HUES64 (cell line): ENCODE data around the gene IPCEF1. TPM values are rescaled to one million over a fixed set of nuclear protein-coding genes. Genes with fewer than 3 reads are reported as not detected.

ENCODE experiments used
- H3K27ac ChIP-seq: 2 replicates; pipeline ENCODE4 v1.7.0; 2013; ENCODE audit warnings: low read depth, low read length, inconsistent platforms
- H3K27me3 ChIP-seq: 2 replicates; pipeline ENCODE4 v1.6.1; 2013; ENCODE audit warnings: mild to moderate bottlenecking, low read length; ENCODE audit not compliant: insufficient read depth
- H3K36me3 ChIP-seq: 2 replicates; pipeline ENCODE4 v1.6.1; 2013; ENCODE audit warnings: mild to moderate bottlenecking, low read length; ENCODE audit not compliant: insufficient read depth
- H3K4me1 ChIP-seq: 2 replicates; pipeline ENCODE4 v1.6.1; 2013; ENCODE audit warnings: mild to moderate bottlenecking, low read length, moderate library complexity; ENCODE audit not compliant: insufficient read depth
- H3K4me3 ChIP-seq: 2 replicates; pipeline ENCODE4 v1.5.1; 2013; ENCODE audit warnings: mild to moderate bottlenecking, low read length, moderate library complexity
- H3K9ac ChIP-seq: 2 replicates; pipeline ENCODE4 v1.6.1; 2013; ENCODE audit warnings: mild to moderate bottlenecking, low read depth, low read length
- H3K9me3 ChIP-seq: 2 replicates; pipeline ENCODE4 v1.6.1; 2013; ENCODE audit warnings: low read depth, low read length; ENCODE audit not compliant: insufficient read depth
- WGBS: fragments of 150-250, 120-280 bp; methylation state at CpG from one replicate; pipeline ENCODE4 v1.1.7; 2013; ENCODE audit warnings: missing lambda C conversion rate; 5-methylcytosine and 5-hydroxymethylcytosine counted together
- polyA plus RNA-seq, 2 experiments: library from polyadenylated mRNA; stranded (reverse); fragments of 50-300 nt; gene quantifications; one replicate each; pipeline ENCODE4 v1.2.3, GENCODE V29; 2013

The IPCEF1 gene, protein sequence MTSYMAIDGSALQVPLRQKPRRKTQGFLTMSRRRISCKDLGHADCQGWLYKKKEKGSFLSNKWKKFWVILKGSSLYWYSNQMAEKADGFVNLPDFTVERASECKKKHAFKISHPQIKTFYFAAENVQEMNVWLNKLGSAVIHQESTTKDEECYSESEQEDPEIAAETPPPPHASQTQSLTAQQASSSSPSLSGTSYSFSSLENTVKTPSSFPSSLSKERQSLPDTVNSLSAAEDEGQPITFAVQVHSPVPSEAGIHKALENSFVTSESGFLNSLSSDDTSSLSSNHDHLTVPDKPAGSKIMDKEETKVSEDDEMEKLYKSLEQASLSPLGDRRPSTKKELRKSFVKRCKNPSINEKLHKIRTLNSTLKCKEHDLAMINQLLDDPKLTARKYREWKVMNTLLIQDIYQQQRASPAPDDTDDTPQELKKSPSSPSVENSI
- 0.45 TPM for polyA plus RNA-seq (2013, experiment 1 of 2)
- 0.25 TPM for polyA plus RNA-seq (2013, experiment 2 of 2)

- H3K4me1 ChIP-seq = no peaks in the 10 kb centered on the region
- H3K9ac ChIP-seq = no peak within 1 kb of the TSS
- no peak within 1 kb of the TSS for H3K4me3 ChIP-seq
- no peaks in the 10 kb centered on the region for H3K36me3 ChIP-seq
- WGBS = 96% methylated on average over 3 of the region's 3 CpGs
- H3K27me3 ChIP-seq = no peaks in the 10 kb centered on the region
- H3K27ac ChIP-seq = no peak within 1 kb of the TSS
- H3K9me3 ChIP-seq = no peaks in the 10 kb centered on the region
Observed at GRCh38 chr6:154356690-154357089, at the start of gene IPCEF1. TSS of gene IPCEF1 (minus strand) at chr6:154356803. CDS start at chr6:154265947, 90,856 bp downstream.

- no peaks in the 10 kb centered on the region for H3K9me3 ChIP-seq
- peaks cover 11% of the 10 kb centered on the region for H3K4me1 ChIP-seq
- no peak overlapping the region for H3K4me3 ChIP-seq
- H3K9ac ChIP-seq = no peak overlapping the region
- peaks cover 12% of the 10 kb centered on the region; the same call in 1 of the 2 replicates for H3K36me3 ChIP-seq
- no peaks in the 10 kb centered on the region for H3K27me3 ChIP-seq
- 93% methylated on average over 20 of the region's 20 CpGs for WGBS
- no peak overlapping the region for H3K27ac ChIP-seq
Observed at GRCh38 chr6:154406301-154406700, 49.7 kb upstream of the IPCEF1 start.

GRCh38 chr6:154404791-154405400, 48.3 kb upstream of the IPCEF1 start:
- Histone ChIP-seq H3K9ac (no peak overlapping the region), H3K9me3 (no peaks in the 10 kb centered on the region), H3K4me3 (no peak overlapping the region), H3K4me1 (no peaks in the 10 kb centered on the region), H3K27me3 (no peaks in the 10 kb centered on the region), H3K27ac (no peak overlapping the region), H3K36me3 (peaks cover 17% of the 10 kb centered on the region; the same call in 1 of the 2 replicates)
- 98% methylated on average over 5 of the region's 6 CpGs for WGBS

GRCh38 chr6:154403788-154404187, 47.2 kb upstream of the IPCEF1 start:
- H3K4me1 ChIP-seq = peaks cover 6% of the 10 kb centered on the region
- peaks cover 10% of the 10 kb centered on the region; the same call in 1 of the 2 replicates for H3K36me3 ChIP-seq
- no peaks in the 10 kb centered on the region for H3K27me3 ChIP-seq
- H3K9ac ChIP-seq = no peak overlapping the region
- H3K27ac ChIP-seq = no peak overlapping the region
- no peaks in the 10 kb centered on the region for H3K9me3 ChIP-seq
- no peak overlapping the region for H3K4me3 ChIP-seq
- 88% methylated on average over 4 of the region's 4 CpGs for WGBS

- no peak overlapping the region for H3K4me3 ChIP-seq
- WGBS = 89% methylated on average over 6 of the region's 6 CpGs
- H3K9me3 ChIP-seq = no peaks in the 10 kb centered on the region
- no peak overlapping the region for H3K27ac ChIP-seq
- peaks cover 10% of the 10 kb centered on the region; the same call in 1 of the 2 replicates for H3K36me3 ChIP-seq
- no peak overlapping the region for H3K9ac ChIP-seq
- no peaks in the 10 kb centered on the region for H3K27me3 ChIP-seq
- H3K4me1 ChIP-seq = peaks cover 6% of the 10 kb centered on the region
Observed at GRCh38 chr6:154402081-154402780, 45.6 kb upstream of the IPCEF1 start.

DNA sequence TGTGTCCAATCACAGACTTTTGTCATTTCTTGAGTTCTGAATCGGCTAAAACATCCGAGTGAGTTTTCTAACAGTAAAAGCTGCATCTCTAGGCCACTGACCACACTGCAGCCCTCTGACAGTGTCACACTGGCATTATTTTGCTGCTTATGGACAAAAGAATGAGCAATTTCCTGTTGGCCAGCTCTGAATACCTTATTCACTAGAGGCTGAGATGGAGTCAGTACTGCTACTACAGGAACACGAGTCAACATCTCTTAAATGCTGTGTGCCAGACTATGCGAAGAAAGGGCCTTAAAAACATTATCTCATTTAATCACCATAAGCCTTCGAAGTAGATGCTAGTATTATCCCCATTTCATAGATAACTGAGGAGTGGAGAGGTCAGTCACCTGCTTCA, 42.5 kb upstream of the IPCEF1 start:
- H3K4me1 ChIP-seq = peaks cover 6% of the 10 kb centered on the region
- WGBS = 92% methylated on average over 5 of the region's 5 CpGs

GRCh38 chr6:154397491-154398195, 41.0 kb upstream of the IPCEF1 start:
- WGBS = 94% methylated on average over 9 of the region's 9 CpGs
- no peaks in the 10 kb centered on the region for H3K9me3 ChIP-seq
- no peak overlapping the region for H3K9ac ChIP-seq
- peaks cover 6% of the 10 kb centered on the region for H3K4me1 ChIP-seq
- no peaks in the 10 kb centered on the region for H3K27me3 ChIP-seq
- H3K36me3 ChIP-seq = peaks cover 8% of the 10 kb centered on the region; the same call in 1 of the 2 replicates
- no peak overlapping the region for H3K27ac ChIP-seq
- H3K4me3 ChIP-seq = no peak overlapping the region

More for the DNA sequence above, 42.5 kb upstream of the IPCEF1 start:
- Histone ChIP-seq H3K27me3 (no peaks in the 10 kb centered on the region), H3K9me3 (no peaks in the 10 kb centered on the region), H3K36me3 (peaks cover 8% of the 10 kb centered on the region; the same call in 1 of the 2 replicates), H3K27ac (no peak overlapping the region), H3K9ac (no peak overlapping the region), H3K4me3 (no peak overlapping the region)

DNA sequence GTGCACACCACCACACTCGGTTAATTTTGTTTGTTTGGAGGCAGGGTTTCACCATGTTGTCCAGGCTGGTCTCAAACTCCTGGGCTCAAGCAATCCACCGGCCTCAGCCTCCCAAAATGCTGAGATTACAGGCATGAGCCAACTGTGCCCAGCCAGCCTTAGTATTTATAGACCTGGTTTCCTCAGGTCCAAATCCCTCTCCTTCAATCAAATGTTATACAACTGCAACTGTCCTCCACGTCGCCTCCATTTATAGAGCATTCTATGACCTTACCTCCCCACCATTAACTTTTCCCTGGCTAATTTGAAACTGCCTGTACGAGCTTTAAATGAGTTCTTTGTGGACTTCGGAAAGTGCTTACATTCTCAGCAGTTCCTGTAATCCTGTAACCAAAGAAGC, 39.3 kb upstream of the IPCEF1 start:
- H3K4me3 ChIP-seq = no peak overlapping the region
- H3K27me3 ChIP-seq = no peaks in the 10 kb centered on the region
- peaks cover under 1% of the 10 kb centered on the region; the same call in 1 of the 2 replicates for H3K36me3 ChIP-seq
- peaks cover 6% of the 10 kb centered on the region for H3K4me1 ChIP-seq
- no peak overlapping the region for H3K27ac ChIP-seq
- no peaks in the 10 kb centered on the region for H3K9me3 ChIP-seq
- 92% methylated on average over 6 of the region's 6 CpGs for WGBS
- no peak overlapping the region for H3K9ac ChIP-seq

DNA sequence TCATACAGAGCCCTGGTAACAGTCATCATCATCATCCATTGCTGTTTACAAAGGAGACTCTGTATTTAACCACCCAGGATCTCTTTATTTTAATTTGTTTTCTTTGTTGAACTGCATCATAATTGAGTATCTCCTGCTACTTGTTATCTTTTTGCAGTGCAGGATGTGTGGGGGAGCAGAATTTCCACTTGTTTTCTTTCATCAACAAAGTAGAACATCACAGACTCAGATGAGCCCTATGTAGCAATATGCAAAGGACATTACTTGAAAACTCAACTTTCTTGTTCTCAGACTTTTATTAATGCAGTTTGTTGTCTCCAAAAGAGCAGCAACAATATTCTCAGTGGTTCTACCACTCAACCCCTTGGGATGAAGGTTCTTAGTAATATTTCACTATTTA, 38.7 kb upstream of the IPCEF1 start:
- Histone ChIP-seq H3K9ac (no peak overlapping the region), H3K4me3 (no peak overlapping the region), H3K4me1 (peaks cover 6% of the 10 kb centered on the region), H3K9me3 (no peaks in the 10 kb centered on the region), H3K27ac (no peak overlapping the region), H3K27me3 (no peaks in the 10 kb centered on the region), H3K36me3 (no peaks in the 10 kb centered on the region)

GRCh38 chr6:154394571-154394970, 38.0 kb upstream of the IPCEF1 start:
- no peaks in the 10 kb centered on the region for H3K36me3 ChIP-seq
- no peaks in the 10 kb centered on the region for H3K9me3 ChIP-seq
- no peak overlapping the region for H3K4me3 ChIP-seq
- H3K9ac ChIP-seq = no peak overlapping the region
- H3K27ac ChIP-seq = no peak overlapping the region
- peaks cover 5% of the 10 kb centered on the region for H3K4me1 ChIP-seq
- 98% methylated on average over 2 of the region's 3 CpGs for WGBS
- H3K27me3 ChIP-seq = no peaks in the 10 kb centered on the region
